NB4 (cell line): ENCODE results near the gene GFOD1.

ENCODE experiments used
- CTCF ChIP-seq: IDR thresholded peaks from one replicate; pipeline ENCODE4 v1.5.1; 2012; ENCODE audit warnings: low read depth, low read length
- MAX ChIP-seq: IDR thresholded peaks from 2 replicates; pipeline ENCODE4 v1.6.1; 2011; ENCODE audit warnings: low read depth, low read length

GRCh38 chr6:13404892-13405254 is 82.5 kb downstream of the GFOD1 start:
- TF ChIP-seq MAX (no peak), CTCF (no peak)
